ENCODE data around the gene YARS2.

DNA sequence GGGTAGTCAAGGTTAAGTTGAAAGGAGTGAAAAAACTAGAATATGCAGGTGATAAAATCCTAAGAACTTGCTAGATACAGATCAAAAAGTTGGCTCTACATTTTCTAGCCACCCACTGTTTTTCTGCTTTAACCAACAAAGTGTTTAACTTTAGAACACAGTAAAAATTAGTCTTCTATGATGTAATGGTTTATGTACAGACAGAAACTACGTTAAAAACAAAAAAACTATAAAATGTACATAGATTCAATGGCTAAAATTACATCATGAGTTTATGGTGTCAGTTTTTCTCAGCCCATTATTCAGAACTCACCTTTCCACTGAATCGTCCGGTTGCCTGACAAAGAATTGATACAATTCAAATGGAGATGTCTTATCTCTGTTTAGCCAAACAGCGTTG is 2.1 kb downstream of the YARS2 start:
- TF ChIP-seq POLR2A (IDR thresholded peaks at IDR 0.05), result no peak
- TF ChIP-seq, protein P1, sequence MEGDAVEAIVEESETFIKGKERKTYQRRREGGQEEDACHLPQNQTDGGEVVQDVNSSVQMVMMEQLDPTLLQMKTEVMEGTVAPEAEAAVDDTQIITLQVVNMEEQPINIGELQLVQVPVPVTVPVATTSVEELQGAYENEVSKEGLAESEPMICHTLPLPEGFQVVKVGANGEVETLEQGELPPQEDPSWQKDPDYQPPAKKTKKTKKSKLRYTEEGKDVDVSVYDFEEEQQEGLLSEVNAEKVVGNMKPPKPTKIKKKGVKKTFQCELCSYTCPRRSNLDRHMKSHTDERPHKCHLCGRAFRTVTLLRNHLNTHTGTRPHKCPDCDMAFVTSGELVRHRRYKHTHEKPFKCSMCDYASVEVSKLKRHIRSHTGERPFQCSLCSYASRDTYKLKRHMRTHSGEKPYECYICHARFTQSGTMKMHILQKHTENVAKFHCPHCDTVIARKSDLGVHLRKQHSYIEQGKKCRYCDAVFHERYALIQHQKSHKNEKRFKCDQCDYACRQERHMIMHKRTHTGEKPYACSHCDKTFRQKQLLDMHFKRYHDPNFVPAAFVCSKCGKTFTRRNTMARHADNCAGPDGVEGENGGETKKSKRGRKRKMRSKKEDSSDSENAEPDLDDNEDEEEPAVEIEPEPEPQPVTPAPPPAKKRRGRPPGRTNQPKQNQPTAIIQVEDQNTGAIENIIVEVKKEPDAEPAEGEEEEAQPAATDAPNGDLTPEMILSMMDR (IDR thresholded peaks at IDR 0.05), result no peak

All from adrenal gland (tissue), 5 donors.